ENCODE results near the gene FAHD1.

The FAHD1 gene

GRCh38 chr16:1816396-1817275, 10.4 kb upstream of the FAHD1 start:
- in situ Hi-C loops (cut with MboI; ENCODE audit: low sequenced_read_pairs) = no loop called here

- in situ Hi-C loops (cut with MboI; ENCODE audit: low sequenced_read_pairs) = no loop called here
These were observed 9.8 kb upstream of the FAHD1 start for GRCh38 chr16:1817276-1817589.

DNA sequence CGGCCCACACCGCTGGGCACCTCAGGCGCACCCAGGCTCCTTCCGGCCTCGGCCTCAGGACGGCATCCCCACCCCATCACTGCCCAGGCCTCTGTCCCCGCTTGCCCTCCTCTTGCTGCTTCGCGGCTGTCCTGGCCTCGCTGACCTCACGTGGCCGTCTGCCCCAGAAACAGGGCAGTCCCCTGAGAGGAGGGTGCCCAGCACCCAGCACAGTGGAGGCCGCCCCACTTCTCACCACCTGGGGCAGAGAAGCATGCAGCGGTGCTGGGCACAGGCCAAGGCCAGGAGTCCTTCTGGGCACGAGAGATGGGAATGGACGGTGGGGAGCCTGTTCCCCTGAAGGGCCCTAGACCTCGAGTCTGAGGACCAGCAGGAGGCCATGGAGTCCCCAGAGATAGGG, 9.3 kb upstream of the FAHD1 start:
- in situ Hi-C loops (cut with MboI; ENCODE audit: low sequenced_read_pairs) = no loop called here

- in situ Hi-C loops (cut with MboI; ENCODE audit: low sequenced_read_pairs) = no loop called here
These were observed 8.7 kb upstream of the FAHD1 start for GRCh38 chr16:1818204-1818872.

DNA sequence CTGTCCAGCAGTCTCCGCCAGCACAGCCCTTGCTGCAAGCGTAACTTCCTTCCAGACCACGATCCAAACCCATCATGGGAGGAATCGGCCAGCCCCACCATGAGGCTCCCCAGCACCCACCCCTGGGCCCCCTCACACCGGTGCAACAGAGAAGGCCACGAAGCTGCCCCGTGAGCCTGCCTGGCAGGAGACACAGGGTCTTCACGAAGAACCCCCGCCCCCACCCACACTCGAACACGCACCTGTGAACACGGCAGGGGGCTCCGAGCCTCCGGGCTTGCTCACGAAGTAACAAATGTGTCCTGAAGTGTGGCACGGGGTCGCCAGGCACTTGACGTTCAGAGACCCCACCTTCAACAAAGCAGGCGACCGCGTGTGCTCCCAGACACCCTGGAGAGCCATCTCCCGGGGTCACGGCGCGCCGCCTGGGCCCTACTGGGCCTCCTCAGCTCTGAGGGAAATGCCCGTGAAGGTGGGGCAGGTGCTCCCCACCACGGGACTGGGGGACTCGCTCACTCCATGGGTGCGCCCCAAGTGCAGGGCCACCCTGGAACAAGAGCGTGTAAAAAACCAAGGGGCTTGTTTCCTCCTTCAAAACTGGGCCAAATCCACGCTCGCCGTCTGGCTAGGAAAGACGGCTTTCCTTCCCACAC, 8.0 kb upstream of the FAHD1 start:
- in situ Hi-C loops (cut with MboI; ENCODE audit: low sequenced_read_pairs) = no loop called here

DNA sequence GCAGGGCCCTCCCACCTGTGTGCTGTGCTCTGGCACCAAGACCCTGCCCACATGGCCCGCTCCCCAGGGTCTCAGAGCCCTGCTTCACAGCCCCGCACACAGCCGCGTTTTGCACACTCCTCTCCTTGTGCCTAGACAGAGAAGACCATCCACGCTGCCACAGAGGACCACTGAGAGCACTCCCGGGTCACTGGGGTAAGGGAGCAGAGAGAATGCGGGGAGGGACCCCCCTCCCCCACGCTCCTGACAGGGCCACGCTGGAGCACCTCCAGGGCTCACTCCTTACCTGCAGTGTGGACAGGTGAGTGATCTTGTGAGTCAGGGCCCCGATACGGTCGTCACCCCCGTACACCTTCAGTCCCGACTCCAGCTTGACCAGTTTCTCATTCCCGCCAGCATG, 7.4 kb upstream of the FAHD1 start:
- in situ Hi-C loops (cut with MboI; ENCODE audit: low sequenced_read_pairs) = no loop called here

DNA sequence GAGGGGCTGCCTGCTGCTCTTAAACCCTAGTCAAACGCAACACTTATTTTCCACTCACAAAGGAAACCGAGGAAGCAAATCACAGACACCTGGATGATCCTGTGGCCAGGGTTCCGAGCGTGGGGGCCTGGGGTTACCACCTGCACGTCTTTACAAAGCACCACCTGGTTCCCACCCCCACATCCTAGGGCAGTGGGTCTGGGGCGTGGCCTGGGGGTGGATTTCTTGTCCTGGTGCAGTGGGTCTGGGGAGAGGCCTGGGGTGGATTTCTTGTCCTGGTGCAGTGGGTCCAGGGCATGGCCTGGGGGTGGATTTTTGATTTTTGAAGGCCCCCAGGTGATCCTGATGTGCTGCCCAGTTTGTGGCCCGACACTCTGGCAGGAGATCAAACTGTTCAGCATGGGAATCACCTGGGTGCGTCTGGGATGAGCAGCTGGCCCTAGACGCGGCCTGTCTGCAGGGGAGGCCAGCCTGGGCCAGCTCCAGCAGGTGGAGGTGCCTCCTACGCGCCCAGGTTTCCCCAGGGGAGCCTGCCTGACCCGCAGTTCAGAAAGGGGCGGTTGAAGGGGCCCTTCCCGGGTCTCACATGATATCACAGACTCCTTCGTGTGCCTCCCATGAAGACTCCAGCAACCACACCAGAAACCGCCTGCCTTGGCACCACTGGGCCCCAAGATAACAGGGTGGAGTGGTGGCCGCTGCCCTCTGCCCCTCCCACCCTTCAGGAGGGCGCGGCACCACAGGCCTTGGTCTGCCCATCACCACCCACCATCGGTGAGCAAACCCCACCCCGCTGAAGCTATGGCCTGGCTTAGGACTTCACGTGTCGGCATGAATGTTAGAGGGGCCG, 6.7 kb upstream of the FAHD1 start:
- in situ Hi-C loops (cut with MboI; ENCODE audit: low sequenced_read_pairs) = no loop called here

DNA sequence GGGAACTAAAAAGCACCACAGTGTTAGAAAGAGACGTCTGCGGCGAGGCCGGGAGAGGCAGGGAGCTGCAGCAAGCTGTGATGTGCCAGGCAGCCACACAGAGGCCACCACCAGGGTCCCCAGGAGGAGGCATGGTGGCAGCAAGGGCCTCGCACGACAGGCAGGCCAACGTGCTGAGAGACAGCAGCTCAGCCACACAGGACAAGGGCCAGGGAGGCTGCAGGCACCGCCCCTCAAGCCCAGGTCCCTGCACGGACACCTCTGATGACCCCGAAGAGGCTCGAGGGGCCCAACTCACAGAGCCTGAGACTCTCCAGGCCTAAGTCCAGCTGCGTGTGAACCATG, 6.1 kb upstream of the FAHD1 start:
- in situ Hi-C loops (cut with MboI; ENCODE audit: low sequenced_read_pairs) = no loop called here

GRCh38 chr16:1821861-1822611, 5.0 kb upstream of the FAHD1 start:
- in situ Hi-C loops (cut with MboI; ENCODE audit: low sequenced_read_pairs) = no loop called here

DNA sequence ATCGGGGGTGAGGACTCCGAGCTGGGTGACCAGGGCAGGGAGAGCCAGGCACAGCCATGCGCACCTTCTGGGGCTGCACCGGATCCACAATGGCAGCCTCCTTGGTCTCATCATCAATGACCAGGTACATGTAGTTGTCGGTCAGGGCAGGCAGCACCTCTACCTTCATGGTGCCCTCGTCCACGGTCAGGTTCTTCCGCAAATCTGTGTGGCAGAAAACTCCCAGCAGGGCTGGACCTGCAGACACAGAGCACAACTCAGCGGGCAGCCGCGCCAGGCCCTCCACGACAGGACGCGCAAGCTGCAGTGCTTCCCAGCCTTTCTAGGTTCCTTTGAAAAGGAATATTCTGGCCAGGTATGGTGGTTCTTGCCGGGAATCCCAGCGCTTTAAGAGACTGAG, 4.2 kb upstream of the FAHD1 start:
- in situ Hi-C loops (cut with MboI; ENCODE audit: low sequenced_read_pairs) = no loop called here

DNA sequence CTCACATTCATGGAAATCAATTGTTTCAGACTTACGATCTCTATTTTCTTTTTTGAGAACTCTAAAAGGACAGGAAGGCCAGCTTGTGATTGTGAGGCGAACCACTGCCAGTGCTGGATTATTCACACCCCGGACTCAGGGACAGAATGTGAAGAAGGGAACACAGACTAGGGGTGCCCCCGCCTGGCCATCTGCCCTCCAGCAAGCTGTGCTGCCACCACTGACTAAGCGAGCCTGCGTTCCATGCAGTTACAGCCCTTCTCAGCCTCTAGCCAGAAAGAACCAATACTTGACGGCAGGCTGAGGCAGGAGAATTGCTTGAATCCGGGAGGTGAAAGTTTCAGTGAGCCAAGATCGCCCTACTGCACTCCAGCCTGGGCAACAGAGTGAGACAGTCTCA, 3.2 kb upstream of the FAHD1 start:
- in situ Hi-C loops (cut with MboI; ENCODE audit: low sequenced_read_pairs) = no loop called here

GRCh38 chr16:1825381-1825863, 1.6 kb upstream of the FAHD1 start:
- in situ Hi-C loops (cut with MboI; ENCODE audit: low sequenced_read_pairs) = no loop called here

DNA sequence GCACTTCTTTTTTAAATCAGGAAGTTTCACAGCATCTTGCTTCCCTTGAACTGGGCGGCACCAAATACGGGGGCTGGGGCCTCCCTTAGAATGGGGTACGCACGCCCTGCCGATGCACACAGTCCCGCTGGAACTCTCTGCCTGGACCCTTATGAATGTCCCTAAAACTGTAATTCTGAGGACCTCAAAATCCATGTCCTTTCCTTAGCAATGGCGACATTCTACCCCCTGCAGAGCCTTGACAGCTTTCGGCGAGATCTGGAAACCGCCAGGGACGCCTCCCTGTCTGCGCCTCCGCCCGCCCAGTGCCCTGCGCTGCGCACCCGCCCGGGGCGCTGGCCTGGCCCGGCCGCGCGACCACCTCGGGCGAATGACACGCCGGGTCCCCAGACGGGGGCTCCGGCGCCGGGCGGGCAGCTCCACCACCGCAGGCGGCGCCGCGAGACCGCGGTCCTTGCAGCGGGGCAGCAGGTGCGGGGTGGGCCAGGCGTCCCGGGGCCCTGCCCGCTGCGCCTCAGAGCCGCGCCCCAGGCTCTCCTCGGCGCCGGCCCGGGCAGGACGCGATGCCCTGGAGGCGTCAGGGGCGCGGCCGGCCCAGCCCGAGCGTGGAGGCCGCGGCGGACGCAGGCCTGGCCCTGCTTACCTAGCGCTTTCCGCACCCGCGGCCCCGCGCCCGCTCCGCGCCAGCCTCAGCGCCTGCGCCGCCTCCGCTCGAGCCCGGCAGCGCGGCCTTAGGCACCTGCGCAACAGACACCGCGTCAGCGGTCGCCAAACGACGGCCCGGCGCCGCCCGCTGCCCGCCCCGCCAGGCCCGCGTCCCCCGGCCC, 929 bp upstream of the FAHD1 start:
- in situ Hi-C loops (cut with MboI; ENCODE audit: low sequenced_read_pairs) = no loop called here

DNA sequence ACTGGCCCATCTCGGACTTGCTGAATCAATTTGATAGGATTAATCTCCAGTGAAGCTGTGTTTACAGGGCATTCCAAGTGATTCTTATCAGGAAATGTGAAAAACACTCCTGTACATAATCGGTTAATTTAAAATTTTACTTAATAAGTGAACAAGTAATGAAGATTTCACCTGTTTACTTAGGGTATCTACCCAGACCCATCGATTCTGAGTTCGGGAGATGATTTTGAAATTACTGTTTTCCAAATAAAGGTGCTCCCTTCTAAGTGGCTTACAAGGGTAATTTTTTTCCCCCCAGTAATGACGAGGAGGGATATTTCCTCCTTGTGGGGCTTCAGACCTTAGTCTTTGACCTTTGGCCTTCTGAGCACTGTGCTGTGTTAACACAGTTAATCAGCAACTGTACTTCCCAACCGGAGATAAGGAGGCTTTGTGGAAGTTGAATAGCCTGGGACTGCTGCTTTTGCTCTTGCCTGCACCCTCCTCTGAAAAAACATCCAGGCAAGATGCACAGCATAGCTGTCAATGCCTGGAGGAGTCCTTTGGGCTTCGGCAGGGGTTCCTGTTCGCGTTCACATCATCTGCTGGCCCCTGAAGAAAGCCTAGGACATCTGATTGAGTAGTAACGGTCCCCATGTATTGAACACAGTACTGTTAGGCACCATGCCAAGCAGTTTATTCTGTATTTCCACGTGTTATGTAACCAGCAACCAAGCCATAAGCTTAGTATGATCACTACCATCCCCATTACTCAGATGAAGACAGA, 1.8 kb downstream of the FAHD1 start:
- in situ Hi-C loops (cut with MboI; ENCODE audit: low sequenced_read_pairs) = no loop called here

DNA sequence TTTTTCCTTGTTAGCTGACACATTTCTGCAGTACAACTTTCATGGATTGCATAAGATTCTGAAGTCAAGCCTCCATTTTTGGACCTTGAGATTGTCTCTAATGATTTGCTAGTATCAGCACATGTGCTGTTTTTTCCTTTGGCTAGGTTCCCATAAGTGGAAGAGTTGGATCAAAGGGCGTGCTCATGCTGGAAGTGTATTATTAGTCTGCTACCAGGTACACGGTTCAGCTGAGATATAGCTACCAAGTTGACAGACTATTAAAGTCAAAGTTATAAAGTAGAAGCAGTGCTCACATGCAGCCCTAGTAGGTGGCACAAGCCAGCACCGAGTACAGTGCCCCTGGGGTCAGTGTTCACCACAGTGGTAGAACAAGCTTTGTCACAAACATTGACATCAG, 3.2 kb downstream of the FAHD1 start:
- in situ Hi-C loops (cut with MboI; ENCODE audit: low sequenced_read_pairs) = no loop called here

DNA sequence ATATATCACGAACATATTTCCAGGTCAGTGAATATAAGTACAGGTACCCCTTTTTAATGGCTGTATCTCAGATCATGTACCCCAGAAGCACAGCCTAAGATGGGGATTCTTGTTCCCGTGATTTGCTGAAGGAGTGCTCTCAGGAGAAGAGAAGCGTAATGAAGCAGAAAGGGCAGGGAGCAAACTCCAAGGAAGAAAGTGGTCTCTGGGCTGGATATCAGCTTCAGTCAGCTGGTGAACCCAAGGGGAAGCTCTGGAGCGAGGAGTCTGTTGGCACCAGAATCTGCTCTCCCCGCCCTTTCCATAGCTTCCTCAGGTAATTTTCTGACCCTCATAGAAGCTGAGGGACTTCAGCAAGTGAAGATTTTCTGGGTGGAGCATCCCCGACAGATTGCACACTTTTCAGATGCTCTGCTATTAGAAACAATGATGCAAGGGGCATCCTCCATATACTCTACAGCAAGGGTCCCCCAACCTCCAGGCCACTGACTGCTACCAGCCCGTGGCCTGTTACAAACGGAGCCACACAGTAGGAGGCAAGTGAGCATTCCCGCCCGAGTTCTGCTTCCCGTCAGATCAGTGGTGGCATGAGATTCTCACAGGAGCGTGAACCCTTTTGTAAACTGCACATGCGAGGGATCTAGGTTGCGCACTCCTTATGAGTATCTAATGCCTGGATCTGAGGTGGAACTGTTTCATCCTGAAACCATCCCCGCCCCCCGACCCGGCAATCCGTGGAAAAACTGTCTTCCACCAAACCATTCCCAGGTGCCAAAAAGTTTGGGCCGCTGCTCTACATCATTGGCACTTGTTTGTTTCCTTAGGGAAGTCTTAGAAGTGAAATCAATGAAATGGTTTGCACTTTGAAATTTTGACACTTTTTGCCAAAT, 4.4 kb downstream of the FAHD1 start:
- in situ Hi-C loops (cut with MboI; ENCODE audit: low sequenced_read_pairs) = no loop called here

DNA sequence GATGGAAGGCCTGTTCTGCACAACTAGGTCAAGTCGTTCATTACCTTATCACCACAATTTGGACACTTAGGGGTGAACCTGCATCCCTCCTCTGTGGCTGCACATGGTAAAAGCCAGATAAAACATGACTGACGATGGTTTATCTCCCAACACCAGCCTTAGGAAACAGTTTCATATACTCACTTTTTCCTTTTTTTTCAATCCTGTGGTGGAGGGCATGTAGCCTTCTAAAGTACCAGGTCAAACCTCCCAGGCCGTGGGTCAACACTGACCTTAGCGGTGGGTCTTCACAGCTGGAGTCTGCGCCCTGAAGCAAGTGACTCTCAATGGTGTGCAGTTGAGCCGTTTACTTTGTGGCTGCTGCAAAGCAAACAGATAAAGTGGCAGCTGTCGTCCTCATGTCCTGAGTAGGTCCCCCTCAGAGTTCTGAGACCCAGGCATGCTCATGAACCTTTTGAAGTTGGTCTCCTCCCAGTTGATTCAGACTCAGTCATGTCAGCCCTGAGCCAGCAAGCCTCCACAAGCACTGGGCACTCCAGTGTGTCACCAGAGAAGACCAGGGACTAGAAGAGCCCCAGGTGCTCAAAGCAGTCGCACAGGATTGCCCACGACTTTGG, 5.9 kb downstream of the FAHD1 start:
- in situ Hi-C loops (cut with MboI; ENCODE audit: low sequenced_read_pairs) = no loop called here
